Neuronal stem cell (in vitro differentiated cells): ENCODE measurements around the gene PRPF38B.

Experiments
- DNase-seq: peaks from one replicate; pipeline ENCODE4 v3.0.0-alpha.2; 2013; ENCODE audit warnings: low spot score
- H2AFZ ChIP-seq: one replicate; pipeline ENCODE4 v1.6.1; 2013; ENCODE audit warnings: mild to moderate bottlenecking, low read length, inconsistent platforms
- H2AK5ac ChIP-seq: 2 replicates; pipeline ENCODE4 v1.6.1; 2013; ENCODE audit warnings: low read depth, mild to moderate bottlenecking, inconsistent platforms, low read length, moderate library complexity, mixed read lengths
- H2BK120ac ChIP-seq: 2 replicates; pipeline ENCODE4 v1.6.1; 2013; ENCODE audit warnings: low read depth, mild to moderate bottlenecking, inconsistent platforms, low read length, moderate library complexity, mixed read lengths
- H2BK12ac ChIP-seq: one replicate; pipeline ENCODE4 v1.6.1; 2013; ENCODE audit warnings: low read length, inconsistent platforms
- H2BK15ac ChIP-seq: 2 replicates; pipeline ENCODE4 v1.6.1; 2013; ENCODE audit warnings: mild to moderate bottlenecking, low read length, inconsistent platforms, mixed read lengths
- H2BK5ac ChIP-seq: one replicate; pipeline ENCODE4 v1.6.1; 2013; ENCODE audit warnings: inconsistent platforms, mild to moderate bottlenecking, low read length, moderate library complexity
- H3K14ac ChIP-seq: one replicate; pipeline ENCODE4 v1.6.1; 2013; ENCODE audit warnings: low read length, inconsistent platforms
- H3K18ac ChIP-seq: 2 replicates; pipeline ENCODE4 v1.6.1; 2013; ENCODE audit warnings: low read length, inconsistent platforms
- H3K23ac ChIP-seq: 2 replicates; pipeline ENCODE4 v1.6.1; 2013; ENCODE audit warnings: low read depth, mild to moderate bottlenecking, mixed read lengths, low read length, inconsistent platforms; ENCODE audit not compliant: poor library complexity
- H3K27ac ChIP-seq: replicated peaks from 3 replicates; pipeline ENCODE4 v1.5.1; 2013; ENCODE audit warnings: low read length, inconsistent platforms
- H3K27me3 ChIP-seq, 3 experiments: 2 replicates each; pipeline ENCODE4 v1.6.1; 2013; ENCODE audit warnings: low read length in 3 of 3, mild to moderate bottlenecking in 2 of 3, inconsistent platforms in 1 of 3, low read depth in 1 of 3, mixed read lengths in 1 of 3, moderate library complexity in 1 of 3; ENCODE audit not compliant: control insufficient read depth in 3 of 3, insufficient read depth in 3 of 3
- H3K36me3 ChIP-seq, 2 donors: replicated peaks in 1 of 2; 2 replicates each; pipeline ENCODE4 v1.6.1; 2013; ENCODE audit warnings: low read length in 2 of 2; ENCODE audit not compliant: control insufficient read depth in 2 of 2, insufficient read depth in 2 of 2
- H3K4ac ChIP-seq: 2 replicates; pipeline ENCODE4 v1.6.1; 2013; ENCODE audit warnings: inconsistent platforms, mild to moderate bottlenecking, low read length, moderate library complexity
- H3K4me1 ChIP-seq, 2 donors: 1 replicate in 1 of 2; 2 replicates in 1 of 2; pipeline ENCODE4 v1.6.1; 2013; ENCODE audit warnings: low read length in 2 of 2, low read depth in 1 of 2; ENCODE audit not compliant: control insufficient read depth in 2 of 2, insufficient read depth in 1 of 2
- H3K4me2 ChIP-seq: one replicate; pipeline ENCODE4 v1.6.1; 2013; ENCODE audit warnings: mild to moderate bottlenecking, low read length, inconsistent platforms; ENCODE audit not compliant: insufficient read depth, poor library complexity, severe bottlenecking
- H3K4me3 ChIP-seq, 2 donors: 2 replicates each; pipeline ENCODE4 v1.5.1; 2013; ENCODE audit warnings: low read length in 2 of 2, mild to moderate bottlenecking in 2 of 2, inconsistent platforms in 1 of 2, moderate library complexity in 1 of 2
- H3K79me1 ChIP-seq: one replicate; pipeline ENCODE4 v1.6.1; 2013; ENCODE audit warnings: low read depth, mild to moderate bottlenecking, inconsistent platforms, low read length, moderate library complexity
- H3K9ac ChIP-seq: one replicate; pipeline ENCODE4 v1.6.1; 2013; ENCODE audit warnings: mild to moderate bottlenecking, low read depth, low read length, inconsistent platforms; ENCODE audit not compliant: poor library complexity
- H3K9me3 ChIP-seq, 2 donors: replicated peaks in 1 of 2; 2 replicates each; pipeline versions ENCODE3 to v1.6.1; 2013; ENCODE audit warnings: low read length in 2 of 2, mild to moderate bottlenecking in 2 of 2, inconsistent platforms in 1 of 2, low read depth in 1 of 2, mixed read lengths in 1 of 2, moderate library complexity in 1 of 2; ENCODE audit not compliant: control insufficient read depth in 2 of 2, insufficient read depth in 1 of 2
- H4K8ac ChIP-seq: one replicate; pipeline ENCODE4 v1.6.1; 2013; ENCODE audit warnings: low read depth, mild to moderate bottlenecking, inconsistent platforms, low read length, moderate library complexity
- H4K91ac ChIP-seq: one replicate; pipeline ENCODE4 v1.6.1; 2013; ENCODE audit warnings: low read length, low read depth, mild to moderate bottlenecking, inconsistent platforms; ENCODE audit not compliant: poor library complexity
- WGBS, 2 donors: extraction: QIAGEN DNeasy Blood & Tissue Kit; methylation state at CpG; one replicate each; pipeline ENCODE4 v1.1.7; 2013; ENCODE audit warnings: missing lambda C conversion rate in 2 of 2, mixed read lengths in 1 of 2; ENCODE audit not compliant: insufficient read length in 2 of 2, insufficient replicate concordance in 1 of 2; ENCODE audit errors: extremely low coverage in 2 of 2; 5-methylcytosine and 5-hydroxymethylcytosine counted together

PRPF38B gene

DNA sequence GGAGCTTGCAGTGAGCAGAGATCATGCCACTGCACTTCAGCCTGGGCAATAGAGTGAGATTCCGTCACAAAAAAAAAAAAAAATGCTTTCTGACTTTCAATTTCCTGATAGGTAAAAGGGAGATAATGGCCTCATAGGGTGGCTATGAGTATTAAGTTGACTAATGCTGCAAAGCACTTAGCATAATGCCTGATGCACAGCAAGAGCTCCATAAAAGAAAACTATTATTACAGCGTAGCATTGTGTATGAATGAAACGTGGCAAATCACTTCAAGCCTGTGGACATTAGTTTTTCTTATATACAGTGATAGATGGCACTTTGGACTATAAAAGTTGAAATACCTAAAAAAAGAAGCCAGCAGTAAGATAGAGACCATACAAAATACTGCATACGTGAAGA, 37.4 kb downstream of the PRPF38B start:
- Histone ChIP-seq H3K9me3 (peaks cover 0 to 2% of the 10 kb centered on the region in 2 donors), H2AK5ac (no peak overlapping the region), H2AFZ (no peak overlapping the region), H3K4me2 (no peak overlapping the region), H3K9ac (no peak overlapping the region), H3K79me1 (no peaks in the 10 kb centered on the region), H3K27ac (no peak overlapping the region), H4K8ac (no peak overlapping the region), H3K4me1 (peaks cover 0 to 4% of the 10 kb centered on the region in 2 donors), H3K23ac (no peak overlapping the region), H2BK15ac (no peak overlapping the region), H2BK5ac (no peak overlapping the region), H2BK12ac (no peak overlapping the region), H3K27me3 (peaks cover 0 to 3% (median 3%) of the 10 kb centered on the region in 3 experiments), H3K14ac (no peak overlapping the region), H3K4ac (no peak overlapping the region), H2BK120ac (no peak overlapping the region), H3K36me3 (no peaks in the 10 kb centered on the region), H3K4me3 (no peak overlapping the region), H4K91ac (no peak overlapping the region), H3K18ac (no peak overlapping the region)
- no CpG with 5 or more reads among the region's 4 CpGs for WGBS, 2 donors
- DNase-seq, result no peak

DNA sequence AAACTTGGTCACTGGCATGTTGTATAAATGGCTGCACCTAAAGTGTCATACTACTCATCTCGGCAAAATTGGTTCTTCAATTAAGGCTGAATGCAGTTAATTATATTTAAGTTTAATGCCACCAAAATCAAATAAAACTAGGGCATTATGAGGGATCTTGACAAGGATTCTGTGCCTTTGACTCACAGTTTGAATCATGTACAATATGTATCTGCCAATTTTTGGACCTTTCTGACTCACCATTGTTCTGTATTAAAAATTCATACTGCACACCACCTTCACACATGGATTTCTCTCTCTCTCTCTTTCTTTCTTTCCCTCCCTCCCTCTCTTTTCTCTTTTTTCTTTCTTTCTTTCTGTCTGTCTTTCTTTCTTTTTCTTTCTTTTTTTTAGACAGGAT, 40.3 kb downstream of the PRPF38B start:
- no peak overlapping the region for H3K18ac ChIP-seq
- no peak overlapping the region for H3K4me2 ChIP-seq
- H3K4ac ChIP-seq, result no peak overlapping the region
- no peaks in the 10 kb centered on the region for H3K36me3 ChIP-seq
- no peak overlapping the region for H3K14ac ChIP-seq
- no peak overlapping the region for H2AFZ ChIP-seq
- H3K27ac ChIP-seq, result no peak overlapping the region
- DNase-seq, result no peak
- no peak overlapping the region for H2BK5ac ChIP-seq
- no peak overlapping the region for H4K91ac ChIP-seq
- no peak overlapping the region for H3K4me3 ChIP-seq
- no peak overlapping the region for H2BK120ac ChIP-seq
- no peak overlapping the region for H3K9ac ChIP-seq
- no peak overlapping the region for H2AK5ac ChIP-seq
- H3K79me1 ChIP-seq, result no peaks in the 10 kb centered on the region
- no peak overlapping the region for H3K23ac ChIP-seq
- no CpG with 5 or more reads among the region's 1 CpG for WGBS, 2 donors
- H3K4me1 ChIP-seq, result peaks cover 0 to 4% of the 10 kb centered on the region in 2 donors
- no peak overlapping the region for H2BK15ac ChIP-seq
- H3K9me3 ChIP-seq, result peaks cover 0 to 2% of the 10 kb centered on the region in 2 donors
- H3K27me3 ChIP-seq, result peaks cover 0 to 5% (median 3%) of the 10 kb centered on the region in 3 experiments
- no peak overlapping the region for H4K8ac ChIP-seq
- no peak overlapping the region for H2BK12ac ChIP-seq

DNA sequence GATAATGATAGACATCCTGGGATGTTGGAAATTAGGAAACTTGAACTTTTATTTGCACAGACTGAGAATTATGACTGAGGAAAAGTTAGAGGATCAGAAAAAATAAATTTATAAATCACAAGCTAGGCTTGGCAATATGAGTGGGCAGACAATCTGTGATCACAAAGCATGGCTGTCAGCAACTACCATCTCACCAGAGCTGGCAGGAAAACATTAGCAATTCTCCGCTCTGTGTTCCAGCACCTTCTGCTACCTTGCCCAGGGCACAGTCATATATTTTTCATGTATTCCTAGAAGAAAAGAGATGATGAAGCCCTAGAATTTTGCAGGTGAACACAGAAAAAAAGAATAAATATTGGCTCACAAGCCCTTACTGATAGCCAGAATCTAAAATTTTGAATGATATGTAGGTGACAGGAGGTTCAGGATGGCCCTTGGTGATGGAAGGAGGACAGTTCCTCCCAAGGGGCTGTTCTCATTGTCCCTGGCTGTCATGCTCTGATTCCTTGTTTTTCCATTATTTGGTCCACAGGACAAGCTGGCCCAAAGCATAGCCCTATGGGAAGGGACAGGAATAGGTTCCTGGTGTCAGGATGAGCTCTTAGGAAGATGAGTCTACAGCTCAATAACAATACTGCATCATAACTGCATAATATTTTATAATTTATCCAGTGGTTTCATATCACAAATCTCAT, 42.2 kb downstream of the PRPF38B start:
- H3K18ac ChIP-seq, result no peak overlapping the region
- H3K4me1 ChIP-seq, result peaks cover 0 to 4% of the 10 kb centered on the region in 2 donors
- H3K14ac ChIP-seq, result no peak overlapping the region
- no peak for DNase-seq
- H2BK5ac ChIP-seq, result no peak overlapping the region
- H4K91ac ChIP-seq, result no peak overlapping the region
- H2BK120ac ChIP-seq, result no peak overlapping the region
- no CpG with 5 or more reads among the region's 1 CpG for WGBS, 2 donors
- H3K9ac ChIP-seq, result no peak overlapping the region
- H2AK5ac ChIP-seq, result no peak overlapping the region
- no peak overlapping the region for H2AFZ ChIP-seq
- no peak overlapping the region for H3K4me3 ChIP-seq
- H3K27me3 ChIP-seq, result peaks cover 0 to 16% (median 0%) of the 10 kb centered on the region in 3 experiments
- no peaks in the 10 kb centered on the region for H3K36me3 ChIP-seq
- H2BK12ac ChIP-seq, result no peak overlapping the region
- H3K9me3 ChIP-seq, result no peaks in the 10 kb centered on the region
- no peak overlapping the region for H3K23ac ChIP-seq
- H3K27ac ChIP-seq, result no peak overlapping the region
- no peak overlapping the region for H2BK15ac ChIP-seq
- H4K8ac ChIP-seq, result no peak overlapping the region
- H3K4me2 ChIP-seq, result no peak overlapping the region
- H3K4ac ChIP-seq, result no peak overlapping the region
- H3K79me1 ChIP-seq, result no peaks in the 10 kb centered on the region

DNA sequence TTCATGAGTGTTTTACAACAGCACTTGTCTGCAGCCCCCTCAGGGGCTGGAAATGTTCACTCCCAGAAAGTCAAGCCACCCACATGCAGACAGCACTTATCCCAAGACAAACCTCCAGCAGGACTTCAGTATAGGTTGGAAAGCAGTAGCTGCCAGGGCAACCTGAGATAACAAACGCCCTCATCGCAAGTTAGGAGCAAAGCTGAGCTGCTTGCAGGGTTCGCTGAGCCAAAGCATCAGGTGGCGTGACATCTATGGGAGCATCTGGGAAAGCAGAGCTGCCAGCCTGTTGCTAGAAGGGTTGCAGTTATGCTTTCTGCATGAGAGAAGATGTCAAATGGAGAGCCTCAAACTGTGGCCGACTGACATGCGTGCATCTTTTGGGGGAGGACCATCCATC, 50.1 kb downstream of the PRPF38B start:
- WGBS, 2 donors, result no CpG with 5 or more reads among the region's 6 CpGs
- Histone ChIP-seq H3K27ac (no peak overlapping the region), H2AFZ (no peak overlapping the region)

More for the DNA sequence above, 50.1 kb downstream of the PRPF38B start:
- Histone ChIP-seq H3K36me3 (no peaks in the 10 kb centered on the region), H3K27me3 (peaks cover 0 to 21% (median 0%) of the 10 kb centered on the region in 3 experiments), H3K4ac (no peak overlapping the region), H2BK12ac (no peak overlapping the region), H2BK5ac (peak overlapping the region; percentile 32), H3K9ac (no peak overlapping the region), H4K91ac (peak overlapping the region; percentile 24), H3K18ac (peak overlapping the region; percentile 42), H3K4me2 (no peak overlapping the region), H3K23ac (no peak overlapping the region), H3K4me1 (peaks cover 0 to 4% of the 10 kb centered on the region in 2 donors), H2BK120ac (no peak overlapping the region), H3K9me3 (no peaks in the 10 kb centered on the region), H2BK15ac (no peak overlapping the region), H4K8ac (no peak overlapping the region), H3K14ac (no peak overlapping the region), H3K79me1 (no peaks in the 10 kb centered on the region), H2AK5ac (no peak overlapping the region), H3K4me3 (no peak overlapping the region)
- DNase-seq, result no peak
